GM18499 (cell line): ENCODE data around the gene SH3GLB1.
A peak's percentile ranks its signal among the peaks of the same experiment; 100 is the strongest.

Experiments
- ATAC-seq: cut with Tn5 transposase; IDR thresholded peaks from one replicate; pipeline ENCODE4 v1.9.1; 2021; ENCODE audit warnings: moderate number of reproducible peaks; ENCODE audit not compliant: insufficient read depth, unreplicated experiment

Gene SH3GLB1

GRCh38 chr1:86769065-86769464, 64.7 kb downstream of the SH3GLB1 start:
- ATAC-seq = no peak

- ATAC-seq = peak; percentile 15
Measured at GRCh38 chr1:86773341-86774288, 69.2 kb downstream of the SH3GLB1 start.

- peak; percentile 71 for ATAC-seq
Measured at GRCh38 chr1:86774305-86775295, 70.2 kb downstream of the SH3GLB1 start.

GRCh38 chr1:86775395-86775794, 71.0 kb downstream of the SH3GLB1 start:
- no peak for ATAC-seq

GRCh38 chr1:86776108-86776507, 71.7 kb downstream of the SH3GLB1 start:
- ATAC-seq = no peak

GRCh38 chr1:86778569-86779239, 74.3 kb downstream of the SH3GLB1 start:
- no peak for ATAC-seq

- no peak for ATAC-seq
Measured at GRCh38 chr1:86779308-86780191, 75.2 kb downstream of the SH3GLB1 start.

GRCh38 chr1:86782482-86782881, 78.1 kb downstream of the SH3GLB1 start:
- ATAC-seq = no peak

- no peak for ATAC-seq
Measured at GRCh38 chr1:86787621-86788020, 83.2 kb downstream of the SH3GLB1 start.

- no peak for ATAC-seq
Measured at GRCh38 chr1:86788300-86789206, 84.2 kb downstream of the SH3GLB1 start.

- no peak for ATAC-seq
Measured at GRCh38 chr1:86795316-86795715, 90.9 kb downstream of the SH3GLB1 start.
